Thoracic aorta (tissue), 2 donors: ENCODE measurements around the gene CHAC1. TPM values are rescaled to one million over a fixed set of nuclear protein-coding genes. Genes with fewer than 3 reads are reported as not detected.
A peak's percentile ranks its signal among the peaks of the same experiment; 100 is the strongest.

Source experiments
- ATAC-seq: fragments of 150-250 bp; one replicate; pipeline ENCODE4 v1.8.0; 2017; ENCODE audit warnings: low read depth; ENCODE audit not compliant: insufficient number of reproducible peaks, low FRiP score
- DNase-seq: peaks from one replicate; pipeline ENCODE4 v3.0.0-alpha.2; 2020; ENCODE audit warnings: low spot score
- H3K27ac ChIP-seq, 2 donors: fragments of 200-600 bp; sonication (generic); 1 replicate in 1 of 2; 2 replicates in 1 of 2; pipeline ENCODE4 v1.5.1; 2016; ENCODE audit warnings: mild to moderate bottlenecking in 2 of 2, moderate library complexity in 2 of 2
- H3K27me3 ChIP-seq: fragments of 200-600 bp; sonication (generic); replicated peaks from 2 replicates; pipeline ENCODE4 v1.6.0; 2016; ENCODE audit warnings: mild to moderate bottlenecking; ENCODE audit not compliant: insufficient read depth
- H3K36me3 ChIP-seq: fragments of 200-600 bp; sonication (generic); one replicate; pipeline ENCODE4 v1.5.1; 2016
- H3K4me1 ChIP-seq, 2 donors: fragments of 200-600 bp; sonication (generic); 1 replicate in 1 of 2; 2 replicates in 1 of 2; pipeline versions ENCODE4 v1.5.1 to v1.6.0; 2016; ENCODE audit warnings: low read depth in 2 of 2, mild to moderate bottlenecking in 1 of 2; ENCODE audit not compliant: control insufficient read depth in 1 of 2
- H3K4me3 ChIP-seq: fragments of 200-600 bp; sonication (generic); 2 replicates; pipeline ENCODE4 v1.5.1; 2016; ENCODE audit warnings: mild to moderate bottlenecking
- H3K9me3 ChIP-seq: fragments of 200-600 bp; sonication (generic); 2 replicates; pipeline ENCODE4 v1.5.1; 2016
- total RNA-seq, 2 donors: library from RNA; depleted of rRNA; stranded (reverse); fragments of >200 nt; gene quantifications; one replicate each; pipeline versions ENCODE4 v1.1.0 to v1.2.3, GENCODE V29; 2016
- TF ChIP-seq, protein P1 (sequence below): fragments of 200-600 bp; sonication (generic); IDR thresholded peaks from one replicate; pipeline ENCODE4 v1.5.1; 2019; ENCODE audit warnings: antibody characterized with exemption

Gene CHAC1
- total RNA-seq: 1 to 10 TPM; 3.9 to 7.3 TPM

DNA sequence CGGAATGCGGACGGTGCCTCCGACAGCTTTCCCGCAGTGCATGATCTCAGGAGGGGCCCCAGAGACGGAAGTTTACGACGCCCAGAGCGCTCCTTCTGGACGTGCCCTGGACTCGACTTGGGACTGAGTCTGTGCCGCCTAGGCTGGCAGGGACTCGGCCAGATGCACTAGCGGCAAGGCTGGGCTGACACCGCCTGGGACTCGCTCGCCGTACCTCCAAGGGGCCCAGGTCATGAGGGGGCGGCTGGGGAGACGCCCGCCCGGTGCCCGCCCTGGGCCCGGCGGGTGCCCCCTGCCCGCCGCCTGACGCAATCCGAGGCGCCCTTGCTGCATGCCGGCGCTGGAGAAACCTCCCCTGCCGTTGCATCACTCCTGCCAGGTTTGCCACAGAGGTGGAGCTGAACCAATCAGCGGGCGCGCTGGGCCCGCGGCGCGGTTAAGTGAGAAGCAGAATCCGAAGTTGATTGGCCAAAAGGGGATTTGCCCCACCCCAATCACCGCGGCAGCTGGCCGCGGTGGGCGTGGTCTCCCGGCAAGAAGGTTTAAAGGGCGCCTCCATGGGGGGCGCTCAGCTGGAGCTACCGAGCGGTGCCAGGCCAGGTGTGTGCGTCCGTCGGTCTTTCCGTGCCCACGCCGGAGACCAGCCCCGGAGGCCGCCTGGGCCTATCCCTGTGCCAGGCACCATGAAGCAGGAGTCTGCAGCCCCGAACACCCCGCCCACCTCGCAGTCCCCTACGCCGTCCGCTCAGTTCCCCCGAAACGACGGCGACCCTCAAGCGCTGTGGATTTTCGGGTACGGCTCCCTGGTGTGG, at the start of gene CHAC1:
CHAC1 (plus strand) TSS at position 571 of the 812 bp plus-strand sequence; CDS start at position 684, 113 bp downstream.
- Histone ChIP-seq H3K4me3 (peak within 1 kb of the TSS; percentile 91), H3K9me3 (no peaks in the 10 kb centered on the region), H3K36me3 (no peaks in the 10 kb centered on the region), H3K27me3 (no peaks in the 10 kb centered on the region), H3K27ac (peak within 1 kb of the TSS; percentile 82 to 91), H3K4me1 (peaks cover 17 to 52% of the 10 kb centered on the region in 2 donors)
- ATAC-seq (peak; percentile 92), DNase-seq (peak; percentile 90)
- TF ChIP-seq, protein P1, sequence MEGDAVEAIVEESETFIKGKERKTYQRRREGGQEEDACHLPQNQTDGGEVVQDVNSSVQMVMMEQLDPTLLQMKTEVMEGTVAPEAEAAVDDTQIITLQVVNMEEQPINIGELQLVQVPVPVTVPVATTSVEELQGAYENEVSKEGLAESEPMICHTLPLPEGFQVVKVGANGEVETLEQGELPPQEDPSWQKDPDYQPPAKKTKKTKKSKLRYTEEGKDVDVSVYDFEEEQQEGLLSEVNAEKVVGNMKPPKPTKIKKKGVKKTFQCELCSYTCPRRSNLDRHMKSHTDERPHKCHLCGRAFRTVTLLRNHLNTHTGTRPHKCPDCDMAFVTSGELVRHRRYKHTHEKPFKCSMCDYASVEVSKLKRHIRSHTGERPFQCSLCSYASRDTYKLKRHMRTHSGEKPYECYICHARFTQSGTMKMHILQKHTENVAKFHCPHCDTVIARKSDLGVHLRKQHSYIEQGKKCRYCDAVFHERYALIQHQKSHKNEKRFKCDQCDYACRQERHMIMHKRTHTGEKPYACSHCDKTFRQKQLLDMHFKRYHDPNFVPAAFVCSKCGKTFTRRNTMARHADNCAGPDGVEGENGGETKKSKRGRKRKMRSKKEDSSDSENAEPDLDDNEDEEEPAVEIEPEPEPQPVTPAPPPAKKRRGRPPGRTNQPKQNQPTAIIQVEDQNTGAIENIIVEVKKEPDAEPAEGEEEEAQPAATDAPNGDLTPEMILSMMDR: peak; percentile 11

DNA sequence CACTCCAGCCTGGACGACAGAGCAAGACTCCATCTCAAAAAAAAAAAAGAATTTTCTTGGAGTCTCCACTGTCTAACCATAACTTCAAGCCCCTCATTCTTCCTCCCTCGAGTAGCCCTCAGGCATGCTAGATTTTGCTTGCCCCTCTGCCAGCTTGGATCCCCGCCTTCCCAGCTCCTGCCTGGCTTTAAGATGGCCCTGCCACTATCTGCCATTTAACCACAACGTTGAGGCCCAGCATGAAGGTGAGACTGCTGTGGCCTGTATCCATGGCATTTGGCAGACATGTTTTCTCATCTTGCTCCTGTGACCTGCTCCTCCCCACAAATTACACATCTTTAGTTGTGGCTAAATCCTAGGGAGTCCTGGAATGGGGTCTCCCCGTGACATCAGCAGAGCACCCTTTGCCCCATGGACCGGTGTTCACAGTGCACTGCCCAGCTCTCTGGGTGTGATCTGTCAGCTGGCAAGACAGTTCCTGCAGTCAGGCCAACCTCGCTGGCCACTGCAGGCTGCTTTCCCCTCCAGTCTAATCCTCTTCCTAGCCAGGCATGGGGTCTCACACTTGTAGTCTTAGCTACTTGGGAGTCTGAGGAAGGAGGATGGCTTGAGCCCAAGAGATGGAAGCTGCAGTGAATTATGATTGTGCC, 48.6 kb upstream of the CHAC1 start:
- H3K4me3 ChIP-seq: no peak overlapping the region
- H3K27me3 ChIP-seq: no peaks in the 10 kb centered on the region
- peak overlapping the region; percentile 34 to 96 for H3K27ac ChIP-seq
- TF ChIP-seq, protein P1: no peak
- H3K4me1 ChIP-seq: peaks cover 20 to 26% of the 10 kb centered on the region in 2 donors
- H3K9me3 ChIP-seq: no peaks in the 10 kb centered on the region
- peaks cover 18% of the 10 kb centered on the region for H3K36me3 ChIP-seq
- no peak for ATAC-seq
- DNase-seq: no peak

- ATAC-seq: peak; percentile 68
- Histone ChIP-seq H3K4me1 (peaks cover 20 to 26% of the 10 kb centered on the region in 2 donors), H3K27me3 (no peaks in the 10 kb centered on the region), H3K36me3 (peaks cover 7% of the 10 kb centered on the region), H3K9me3 (no peaks in the 10 kb centered on the region), H3K4me3 (peak overlapping the region; percentile 76), H3K27ac (peak overlapping the region; percentile 88 to 96)
- peak; percentile 71 for DNase-seq
- TF ChIP-seq, protein P1: peak; percentile 81
These were observed 46.9 kb upstream of the CHAC1 start for GRCh38 chr15:40906091-40906990.

DNA sequence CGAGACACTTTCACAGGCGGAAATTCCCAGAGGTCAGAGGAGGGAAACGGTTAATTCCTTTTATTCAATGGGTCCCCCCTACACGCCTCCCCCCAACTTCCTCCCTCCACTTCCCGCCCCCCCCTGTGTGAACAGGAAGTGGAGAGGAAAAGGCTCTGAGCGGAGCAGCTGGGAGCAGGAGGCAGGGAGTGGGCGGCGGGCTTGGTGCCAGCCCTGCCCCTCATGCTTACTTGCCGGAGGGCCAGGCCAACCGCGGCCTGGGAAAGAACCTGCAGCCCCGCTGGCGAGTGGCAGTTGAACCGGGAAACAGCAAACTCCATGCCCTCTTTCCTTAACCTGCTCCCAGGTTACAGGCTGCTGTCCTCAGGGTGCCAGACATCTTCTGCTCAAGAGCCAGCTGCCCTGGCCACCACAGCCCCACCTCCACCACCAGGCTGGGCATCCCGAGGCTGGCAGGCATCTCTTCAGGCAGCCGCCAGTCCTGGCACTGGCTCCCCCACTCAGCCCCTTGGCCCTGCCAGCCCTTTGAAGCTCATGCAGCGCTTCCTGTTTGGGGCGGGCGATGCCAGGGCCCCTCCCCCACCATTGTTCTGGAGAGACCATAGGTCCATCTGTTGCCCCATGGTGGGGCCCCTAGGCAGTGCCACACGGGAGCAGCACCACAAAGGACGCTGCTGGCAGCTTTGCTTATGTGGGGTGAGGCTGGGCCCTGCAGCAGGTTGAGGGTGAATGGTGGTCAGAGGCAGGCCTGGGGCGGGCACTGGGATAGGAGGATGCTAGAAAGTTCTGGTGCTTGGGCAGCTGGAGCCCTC, 46.1 kb upstream of the CHAC1 start:
- Histone ChIP-seq H3K36me3 (peaks cover 7% of the 10 kb centered on the region), H3K4me1 (peaks cover 20 to 26% of the 10 kb centered on the region in 2 donors), H3K4me3 (peak overlapping the region; percentile 76), H3K27me3 (no peaks in the 10 kb centered on the region), H3K9me3 (no peaks in the 10 kb centered on the region), H3K27ac (peak overlapping the region; percentile 88 to 96)
- TF ChIP-seq, protein P1: no peak
- peak; percentile 37 for ATAC-seq
- DNase-seq: no peak
